Osteoblast (primary cell): ENCODE results near the gene GRIK2. TPM values are rescaled to one million over a fixed set of nuclear protein-coding genes. Genes with fewer than 3 reads are reported as not detected.
"Not testable (repeated sequence)": the region's sequence is repeated elsewhere in the genome, so short reads cannot be mapped to it uniquely, and the experiment has no call there.

ENCODE experiments used
- DNase-seq: peaks from one replicate; pipeline ENCODE4 v3.0.0; 2011; ENCODE audit warnings: low spot score, mixed read lengths; ENCODE audit not compliant: insufficient read length; ENCODE audit errors: missing footprints
- H2AFZ ChIP-seq: 2 replicates; pipeline ENCODE4 v1.6.0; 2011; ENCODE audit warnings: mild to moderate bottlenecking, low read length
- H3K27ac ChIP-seq: 2 replicates; pipeline ENCODE4 v1.5.1; 2011; ENCODE audit warnings: mild to moderate bottlenecking, low read depth, low read length, moderate library complexity
- H3K27me3 ChIP-seq: 2 replicates; pipeline ENCODE4 v1.6.0; 2012; ENCODE audit warnings: mild to moderate bottlenecking, control low read depth, inconsistent platforms, low read length, moderate library complexity; ENCODE audit not compliant: insufficient read depth
- H3K36me3 ChIP-seq: 2 replicates; pipeline ENCODE4 v1.5.1; 2011; ENCODE audit warnings: mild to moderate bottlenecking, low read length, control low read depth, moderate library complexity; ENCODE audit not compliant: insufficient read depth
- H3K4me1 ChIP-seq: 2 replicates; pipeline ENCODE4 v1.5.1; 2011; ENCODE audit warnings: mild to moderate bottlenecking, low read length, control low read depth, moderate library complexity; ENCODE audit not compliant: insufficient read depth
- H3K4me2 ChIP-seq: 2 replicates; pipeline ENCODE4 v1.6.0; 2011; ENCODE audit warnings: mild to moderate bottlenecking, low read length; ENCODE audit not compliant: insufficient read depth
- H3K4me3 ChIP-seq: fragments of 200-600 bp; sonication (generic); 3 replicates; pipeline ENCODE4 v1.5.1; 2012; ENCODE audit warnings: mild to moderate bottlenecking, low read length, inconsistent platforms; ENCODE audit not compliant: insufficient read depth
- H3K79me2 ChIP-seq: 2 replicates; pipeline ENCODE4 v1.6.0; 2012; ENCODE audit warnings: mild to moderate bottlenecking, low read length, control low read depth, inconsistent platforms; ENCODE audit not compliant: insufficient read depth
- H3K9me3 ChIP-seq: 2 replicates; pipeline ENCODE4 v1.5.1; 2011; ENCODE audit warnings: low read depth, low read length, control low read depth
- H4K20me1 ChIP-seq: 2 replicates; pipeline ENCODE4 v1.6.0; 2012; ENCODE audit warnings: mild to moderate bottlenecking, low read length, control low read depth; ENCODE audit not compliant: insufficient read depth
- CTCF ChIP-seq: IDR thresholded peaks from 2 replicates; pipeline ENCODE4 v1.5.1; 2011; ENCODE audit warnings: mild to moderate bottlenecking, low read depth, low read length, moderate library complexity; ENCODE audit errors: extremely low read depth
- total RNA-seq: library from RNA; depleted of rRNA; stranded (reverse); fragments of >200 nt; gene quantifications from 2 replicates; pipeline ENCODE4 v1.2.3, GENCODE V29; 2012

The GRIK2 gene
- total RNA-seq, 1 donor: 0.72 TPM

- TF ChIP-seq CTCF: no peak
- Histone ChIP-seq H3K36me3 (no peaks in the 10 kb centered on the region), H3K4me3 (no peak overlapping the region), H2AFZ (no peak overlapping the region), H3K27ac (no peak overlapping the region), H3K4me1 (no peaks in the 10 kb centered on the region), H3K4me2 (no peak overlapping the region), H3K79me2 (no peaks in the 10 kb centered on the region), H3K27me3 (no peaks in the 10 kb centered on the region), H3K9me3 (no peaks in the 10 kb centered on the region), H4K20me1 (no peaks in the 10 kb centered on the region)
- no peak for DNase-seq
Observed at GRCh38 chr6:101614774-101615173, 221.3 kb downstream of the GRIK2 start.

DNA sequence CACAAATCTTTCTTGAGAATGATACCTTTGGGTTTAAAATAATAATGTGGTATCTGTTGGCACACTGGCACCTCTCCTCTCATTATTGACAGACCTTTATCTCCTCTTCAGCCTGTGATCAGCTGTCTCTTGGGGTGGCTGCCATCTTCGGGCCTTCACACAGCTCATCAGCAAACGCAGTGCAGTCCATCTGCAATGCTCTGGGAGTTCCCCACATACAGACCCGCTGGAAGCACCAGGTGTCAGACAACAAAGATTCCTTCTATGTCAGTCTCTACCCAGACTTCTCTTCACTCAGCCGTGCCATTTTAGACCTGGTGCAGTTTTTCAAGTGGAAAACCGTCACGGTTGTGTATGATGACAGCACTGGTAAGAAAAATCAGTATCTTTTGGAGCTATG lies 232.8 kb downstream of the GRIK2 start:
- no peak for DNase-seq
- Histone ChIP-seq H3K4me1 (no peaks in the 10 kb centered on the region), H3K36me3 (no peaks in the 10 kb centered on the region), H3K27me3 (no peaks in the 10 kb centered on the region), H2AFZ (peak overlapping the region; percentile 59), H3K4me3 (no peak overlapping the region), H3K4me2 (no peak overlapping the region), H3K79me2 (no peaks in the 10 kb centered on the region), H3K27ac (no peak overlapping the region), H3K9me3 (no peaks in the 10 kb centered on the region), H4K20me1 (no peaks in the 10 kb centered on the region)
- TF ChIP-seq CTCF: no peak

DNA sequence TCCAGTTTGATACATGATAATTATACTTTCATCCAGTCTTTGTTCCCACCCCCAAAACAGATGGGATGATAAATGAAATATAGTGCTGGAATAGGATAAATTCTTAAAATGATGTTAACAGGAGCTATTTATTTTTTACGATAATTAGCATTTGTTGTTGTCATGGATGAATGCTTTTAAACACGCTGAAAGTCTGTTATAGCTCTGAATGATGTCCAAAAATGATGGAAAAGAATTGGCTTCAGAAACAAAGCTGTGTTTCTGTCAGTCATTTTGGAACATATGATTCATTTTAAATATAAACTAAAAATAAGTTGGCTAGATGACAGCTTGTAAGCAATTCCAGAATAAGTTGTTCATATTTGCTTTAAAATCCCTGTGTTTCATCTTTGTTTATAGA lies 237.4 kb downstream of the GRIK2 start:
- no peak overlapping the region for H3K27ac ChIP-seq
- DNase-seq: no peak
- no peaks in the 10 kb centered on the region for H3K9me3 ChIP-seq
- no peaks in the 10 kb centered on the region for H3K4me1 ChIP-seq
- H2AFZ ChIP-seq: no peak overlapping the region
- no peak overlapping the region for H3K4me2 ChIP-seq
- no peaks in the 10 kb centered on the region for H4K20me1 ChIP-seq
- no peaks in the 10 kb centered on the region for H3K27me3 ChIP-seq
- H3K79me2 ChIP-seq: no peaks in the 10 kb centered on the region
- no peak for TF ChIP-seq CTCF
- no peaks in the 10 kb centered on the region for H3K36me3 ChIP-seq
- H3K4me3 ChIP-seq: no peak overlapping the region

- Histone ChIP-seq H4K20me1 (no peaks in the 10 kb centered on the region), H3K9me3 (no peaks in the 10 kb centered on the region), H3K4me1 (no peaks in the 10 kb centered on the region), H3K4me2 (no peak overlapping the region), H3K27ac (no peak overlapping the region), H2AFZ (no peak overlapping the region), H3K36me3 (no peaks in the 10 kb centered on the region), H3K27me3 (no peaks in the 10 kb centered on the region), H3K4me3 (no peak overlapping the region), H3K79me2 (no peaks in the 10 kb centered on the region)
- no peak for TF ChIP-seq CTCF
- DNase-seq: no peak
Observed at GRCh38 chr6:101633081-101633480, 239.6 kb downstream of the GRIK2 start.

DNA sequence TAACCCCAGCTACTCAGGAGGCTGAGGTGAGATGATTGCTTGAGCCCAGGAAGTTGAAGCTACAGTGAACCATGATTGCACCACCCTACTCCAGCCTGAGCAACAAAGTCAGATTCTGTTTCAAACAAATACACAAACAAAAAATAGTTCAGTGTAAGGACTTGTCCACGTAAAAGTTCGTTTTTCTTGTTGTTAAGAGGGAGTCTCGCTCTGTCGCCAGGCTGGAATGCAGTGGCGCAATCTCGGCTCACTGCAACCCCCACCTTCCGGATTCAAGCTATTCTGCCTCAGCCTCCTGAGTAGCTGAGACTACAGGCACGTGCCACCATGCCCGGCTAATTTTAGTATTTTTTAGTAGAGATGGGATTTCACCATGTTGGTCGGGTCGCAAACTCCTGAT lies 245.4 kb downstream of the GRIK2 start:
- DNase-seq, H3K9me3 ChIP-seq: not testable (repeated sequence)

More for the DNA sequence above, 245.4 kb downstream of the GRIK2 start:
- not testable (repeated sequence) for H3K4me1 ChIP-seq, H3K27me3 ChIP-seq, H3K4me3 ChIP-seq, H3K79me2 ChIP-seq, H3K36me3 ChIP-seq, H3K4me2 ChIP-seq, H4K20me1 ChIP-seq, H2AFZ ChIP-seq, H3K27ac ChIP-seq
